HG03045 (cell line): ENCODE data around the gene FRMD4A.

ENCODE experiments used
- ATAC-seq: cut with Tn5 transposase; IDR thresholded peaks from one replicate; pipeline ENCODE4 v1.9.1; 2021; ENCODE audit warnings: mild to moderate bottlenecking, moderate library complexity; ENCODE audit not compliant: unreplicated experiment

Gene FRMD4A

GRCh38 chr10:14192746-14193145, 138.0 kb downstream of the FRMD4A start:
- no peak for ATAC-seq

- no peak for ATAC-seq
These were observed 138.9 kb downstream of the FRMD4A start for GRCh38 chr10:14191871-14192270.

GRCh38 chr10:14191407-14191806, 139.3 kb downstream of the FRMD4A start:
- ATAC-seq = no peak

DNA sequence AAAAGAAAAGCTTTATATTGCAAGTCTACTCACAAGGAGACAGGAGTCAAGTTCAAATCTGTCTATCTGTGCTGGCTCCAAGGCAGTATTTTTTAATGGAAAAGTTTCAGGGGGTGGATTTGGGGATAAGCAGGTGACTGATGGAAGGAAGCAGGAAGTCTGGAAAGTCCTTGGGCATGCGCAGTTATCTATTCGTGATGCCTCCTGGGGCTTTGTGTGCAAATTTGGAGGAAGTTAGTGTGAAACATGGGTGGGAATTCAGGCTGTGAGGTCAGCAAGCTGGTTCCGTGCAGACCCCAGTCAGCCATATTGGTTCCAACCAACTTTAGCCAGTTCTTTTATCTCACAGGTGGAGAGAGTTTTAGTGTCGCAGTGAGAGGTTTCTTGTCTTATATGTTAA, 140.0 kb downstream of the FRMD4A start:
- ATAC-seq = no peak

- no peak for ATAC-seq
These were observed 144.5 kb downstream of the FRMD4A start for GRCh38 chr10:14186245-14186644.

DNA sequence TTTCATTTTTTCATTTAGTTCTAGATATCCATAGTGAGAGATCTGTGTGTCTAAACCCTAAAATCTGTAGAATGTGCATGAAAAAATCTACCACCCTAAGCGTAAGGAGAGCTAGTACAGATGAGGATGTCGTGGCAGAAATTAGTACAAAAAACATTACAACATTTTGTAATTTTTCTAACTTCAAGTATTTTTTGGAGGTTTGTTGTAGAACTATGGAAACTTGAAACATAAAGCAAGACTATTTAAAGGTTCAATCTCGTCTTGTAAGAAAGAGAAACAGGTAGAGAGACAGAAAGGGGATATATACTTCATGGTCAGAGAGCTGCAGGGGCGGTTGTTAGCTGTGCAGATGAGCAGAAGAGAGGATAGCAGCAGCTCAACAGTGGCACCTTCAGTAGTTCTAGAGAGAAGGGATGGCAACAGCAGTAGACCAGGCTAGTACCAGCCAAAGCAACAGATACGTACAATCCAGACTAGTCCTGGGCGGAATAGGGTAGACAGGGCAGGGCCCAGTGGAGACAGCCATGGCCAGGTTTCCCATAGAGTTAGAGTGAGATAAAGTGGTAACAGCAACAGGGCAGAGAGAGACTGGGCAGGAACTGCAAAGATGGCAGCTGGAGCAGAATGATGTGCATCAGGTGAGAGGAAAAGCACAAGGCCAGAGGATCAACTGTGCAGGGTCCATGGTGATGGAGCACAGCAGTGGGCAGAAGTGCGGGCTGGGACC, 145.2 kb downstream of the FRMD4A start:
- ATAC-seq = peak; percentile 77

DNA sequence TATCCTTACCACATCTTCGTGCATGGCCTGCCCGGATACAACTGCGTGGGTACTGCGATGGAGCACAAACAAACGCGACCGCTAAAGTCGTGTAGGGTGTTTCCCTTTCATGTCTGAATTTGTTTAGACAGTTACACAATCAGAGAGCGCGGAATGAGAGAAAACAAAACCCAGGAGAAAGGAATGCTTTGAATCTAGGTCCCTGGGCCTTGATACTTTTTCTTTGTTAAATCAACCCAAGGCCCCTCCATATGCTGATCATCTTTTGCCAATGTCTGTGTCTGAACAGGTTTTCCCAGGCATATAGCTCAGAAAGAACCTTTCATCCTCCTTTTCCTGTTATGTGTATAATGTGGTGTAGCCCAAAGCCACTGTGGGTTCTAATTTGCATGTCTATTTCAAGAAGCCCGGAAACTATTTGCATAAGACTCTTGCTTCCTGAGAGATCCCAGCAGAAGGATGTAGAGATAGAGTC, 145.8 kb downstream of the FRMD4A start:
- ATAC-seq = peak; percentile 58

DNA sequence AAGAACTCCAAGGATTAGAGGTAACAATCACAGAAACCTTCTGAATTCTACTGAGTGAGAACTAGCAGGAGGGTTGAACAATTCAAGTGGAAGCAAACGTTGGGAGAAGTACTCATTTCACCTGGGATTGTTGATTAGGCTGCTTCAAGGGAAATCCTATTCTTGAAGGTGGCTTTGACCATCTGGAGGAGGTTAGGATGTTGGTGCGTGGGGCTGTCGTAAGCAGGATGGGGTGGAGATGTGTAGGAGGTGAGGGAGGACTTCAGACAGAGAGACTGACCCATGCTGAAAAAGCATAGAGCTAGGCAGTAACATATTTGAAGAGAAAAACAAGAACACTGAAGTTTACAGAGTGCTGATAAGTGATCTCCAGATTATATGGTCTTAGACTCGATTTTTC, 147.9 kb downstream of the FRMD4A start:
- no peak for ATAC-seq

GRCh38 chr10:14181567-14181936, 149.2 kb downstream of the FRMD4A start:
- ATAC-seq = no peak

DNA sequence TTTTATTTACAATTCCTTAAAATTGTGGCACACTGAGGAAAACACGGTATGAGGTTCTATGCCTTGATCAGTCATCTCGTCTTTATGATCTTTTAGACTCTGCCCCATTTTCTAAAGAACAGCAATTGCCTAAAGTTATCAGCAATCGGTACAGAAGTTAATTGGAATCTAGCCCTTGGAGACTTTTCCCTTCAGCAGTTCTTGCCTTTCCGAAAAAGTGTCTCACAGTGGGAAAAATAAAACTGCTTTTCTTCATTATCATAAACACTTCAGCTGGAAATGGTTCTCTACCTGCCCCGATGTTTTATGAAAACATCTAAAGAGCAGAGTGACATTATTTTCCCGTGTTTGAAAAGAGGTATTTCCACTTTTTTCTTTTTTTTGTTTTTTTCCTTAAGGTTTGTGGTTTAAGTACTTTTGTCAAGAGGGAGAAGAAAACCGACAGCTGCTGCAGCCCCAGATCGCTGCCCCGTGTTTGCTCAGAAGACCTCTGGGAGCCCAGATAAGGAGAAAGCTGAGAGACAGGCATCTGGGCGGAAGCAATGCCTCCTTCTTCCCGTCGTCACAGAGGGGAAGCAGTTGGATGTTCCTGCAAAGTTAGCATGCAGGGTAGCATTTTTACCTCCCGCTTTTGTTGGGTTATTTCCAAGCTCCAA, 149.7 kb downstream of the FRMD4A start:
- ATAC-seq = no peak

GRCh38 chr10:14179251-14179650, 151.5 kb downstream of the FRMD4A start:
- no peak for ATAC-seq

DNA sequence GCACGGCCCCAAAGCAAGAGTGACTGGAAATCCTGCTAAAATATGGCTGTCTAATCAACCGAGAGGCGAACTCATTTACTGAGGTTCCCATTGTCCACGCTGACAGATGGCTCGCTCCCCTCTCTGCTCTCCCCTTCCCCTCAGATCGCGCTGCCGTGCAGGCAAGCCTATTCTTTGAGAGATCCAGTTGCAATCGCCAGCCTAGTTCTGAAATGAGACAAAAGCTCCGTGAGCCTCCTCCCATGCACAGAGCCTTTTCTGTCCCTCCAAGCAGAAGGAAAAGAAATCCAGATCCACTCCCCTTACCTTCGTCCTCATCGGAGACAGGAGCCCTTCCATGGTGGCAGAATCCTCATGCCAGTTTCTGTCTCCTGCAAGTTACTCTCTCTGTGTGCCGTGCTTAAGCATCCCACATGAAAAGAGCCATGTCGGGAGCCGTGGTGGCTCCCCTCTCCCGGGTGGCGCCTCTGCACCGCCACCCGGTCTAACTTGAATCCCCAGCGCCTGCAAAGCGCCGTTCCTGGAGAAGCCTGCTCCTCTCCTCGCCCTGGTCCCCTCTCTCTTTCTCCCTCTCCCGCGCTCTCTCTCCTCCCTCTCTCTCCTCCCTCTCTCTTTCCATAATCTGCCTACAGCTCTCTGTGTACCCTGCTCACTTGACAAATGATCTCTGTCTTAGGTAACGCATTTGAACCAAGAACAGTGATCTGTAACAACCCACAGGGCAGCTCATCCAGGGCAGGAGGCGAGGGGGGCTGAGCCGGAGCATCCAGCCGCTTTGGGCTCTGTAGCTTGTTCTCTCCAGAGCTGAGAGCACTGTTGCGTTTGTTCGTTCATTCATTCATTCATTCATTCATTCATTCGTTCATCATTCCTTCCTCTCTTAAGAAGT, 156.8 kb downstream of the FRMD4A start:
- no peak for ATAC-seq

GRCh38 chr10:14173391-14173705, 157.4 kb downstream of the FRMD4A start:
- ATAC-seq = no peak

DNA sequence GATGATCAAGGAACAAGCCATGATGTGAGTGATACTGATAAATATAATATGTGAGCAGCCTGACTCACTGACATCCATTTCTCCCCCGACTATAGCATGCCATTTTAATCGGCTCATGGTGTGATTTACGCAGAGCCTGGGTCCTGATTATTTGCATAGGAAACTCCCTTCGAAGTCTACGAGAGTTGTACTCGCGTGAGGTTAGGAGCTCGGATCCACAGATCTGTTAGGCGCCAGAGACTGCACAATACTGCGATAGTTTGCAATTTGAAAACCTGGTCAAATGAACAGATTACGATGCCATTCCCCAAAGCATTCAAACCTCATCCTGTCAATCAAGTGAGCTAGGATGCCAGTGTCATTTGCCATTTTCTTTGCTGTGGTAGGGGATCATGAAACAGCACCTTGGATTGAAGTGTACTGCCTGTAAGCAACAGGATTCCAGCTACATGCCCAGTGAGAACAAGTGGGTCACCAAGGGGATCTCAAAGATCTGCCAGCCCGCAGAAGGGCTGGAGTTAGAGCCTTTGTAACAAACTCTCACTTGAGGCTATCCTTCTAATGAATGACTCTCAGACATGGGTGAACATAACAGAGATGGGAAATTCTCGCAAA, 158.3 kb downstream of the FRMD4A start:
- no peak for ATAC-seq

DNA sequence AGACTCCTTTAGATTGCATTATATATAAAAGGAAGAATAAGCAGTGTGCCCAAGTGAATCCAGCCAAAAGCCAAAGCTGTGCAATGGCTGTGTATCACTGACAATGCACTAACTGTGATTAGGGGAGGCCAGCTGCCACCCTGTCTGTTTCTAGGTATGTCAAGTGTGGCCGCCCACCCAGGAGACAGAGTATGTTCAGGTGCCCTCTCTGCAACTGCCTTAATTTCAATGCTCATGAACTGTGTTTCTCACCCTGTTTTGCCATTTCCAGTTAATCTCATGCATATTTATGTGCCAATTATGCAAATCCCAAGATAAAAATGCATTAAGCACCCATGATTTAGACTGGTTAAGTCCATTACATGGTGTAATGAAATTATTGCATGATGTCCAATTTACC, 159.4 kb downstream of the FRMD4A start:
- ATAC-seq = no peak

DNA sequence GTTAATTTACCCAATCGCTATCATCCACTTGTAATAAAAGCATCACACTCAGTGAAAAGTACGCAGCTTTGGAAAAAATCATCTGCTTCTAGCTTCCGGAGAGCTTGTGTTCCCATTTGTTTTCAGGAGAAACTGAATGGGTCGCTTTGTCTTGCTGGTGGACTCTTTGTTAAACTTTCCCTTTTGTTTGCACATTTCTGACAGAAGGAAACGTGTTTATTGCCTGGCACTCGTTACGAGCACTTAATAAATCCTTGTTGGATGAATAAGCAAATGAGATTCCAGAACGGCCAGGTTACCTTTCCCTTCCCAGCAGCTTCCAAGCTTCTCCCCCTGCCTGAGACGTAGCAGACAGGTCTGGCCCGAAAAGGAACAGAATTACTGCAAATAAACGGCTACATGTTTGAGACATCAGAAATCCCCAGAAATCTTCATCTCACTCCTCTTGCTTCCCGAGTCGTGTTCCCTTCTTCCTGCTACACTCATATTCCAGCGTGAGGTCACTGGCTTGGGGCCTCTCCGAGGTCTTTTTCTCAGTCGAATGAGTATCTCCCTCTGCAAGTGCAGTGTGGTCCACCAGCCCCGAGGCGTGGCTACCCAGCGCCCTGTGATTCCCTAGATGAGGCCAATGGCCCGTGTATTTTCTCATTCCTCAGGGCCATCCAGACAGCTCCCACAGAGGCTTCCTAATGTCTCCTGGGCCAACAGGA, 167.2 kb downstream of the FRMD4A start:
- no peak for ATAC-seq

GRCh38 chr10:14162629-14163344, 167.9 kb downstream of the FRMD4A start:
- no peak for ATAC-seq

GRCh38 chr10:14162061-14162460, 168.7 kb downstream of the FRMD4A start:
- no peak for ATAC-seq

DNA sequence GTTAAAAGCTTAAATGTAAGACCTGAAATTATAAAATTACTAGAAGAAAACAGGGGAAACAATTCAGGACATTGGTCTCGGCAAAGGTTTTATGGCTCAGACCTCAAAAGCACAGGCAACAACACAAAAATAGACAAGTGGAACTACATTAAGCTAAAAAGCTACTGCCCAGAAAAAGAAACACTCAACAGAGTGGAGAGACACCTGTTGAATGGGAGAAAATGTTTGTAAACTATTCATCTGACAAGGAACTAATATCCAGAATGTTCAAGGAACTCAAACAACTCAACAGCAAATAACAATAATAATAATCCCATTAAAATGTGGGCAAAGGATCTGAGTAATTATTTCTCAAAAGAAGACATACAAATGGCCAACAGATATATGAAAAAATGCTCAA, 170.4 kb downstream of the FRMD4A start:
- ATAC-seq = no peak

- ATAC-seq = no peak
These were observed 172.1 kb downstream of the FRMD4A start for GRCh38 chr10:14158575-14158974.
